Measurements from ENCODE around the gene SRSF7. TPM values are rescaled to one million over a fixed set of nuclear protein-coding genes. Genes with fewer than 3 reads are reported as not detected.

SRSF7 gene
- total RNA-seq, 2 donors from 2014 or later = 238 to 389 TPM

DNA sequence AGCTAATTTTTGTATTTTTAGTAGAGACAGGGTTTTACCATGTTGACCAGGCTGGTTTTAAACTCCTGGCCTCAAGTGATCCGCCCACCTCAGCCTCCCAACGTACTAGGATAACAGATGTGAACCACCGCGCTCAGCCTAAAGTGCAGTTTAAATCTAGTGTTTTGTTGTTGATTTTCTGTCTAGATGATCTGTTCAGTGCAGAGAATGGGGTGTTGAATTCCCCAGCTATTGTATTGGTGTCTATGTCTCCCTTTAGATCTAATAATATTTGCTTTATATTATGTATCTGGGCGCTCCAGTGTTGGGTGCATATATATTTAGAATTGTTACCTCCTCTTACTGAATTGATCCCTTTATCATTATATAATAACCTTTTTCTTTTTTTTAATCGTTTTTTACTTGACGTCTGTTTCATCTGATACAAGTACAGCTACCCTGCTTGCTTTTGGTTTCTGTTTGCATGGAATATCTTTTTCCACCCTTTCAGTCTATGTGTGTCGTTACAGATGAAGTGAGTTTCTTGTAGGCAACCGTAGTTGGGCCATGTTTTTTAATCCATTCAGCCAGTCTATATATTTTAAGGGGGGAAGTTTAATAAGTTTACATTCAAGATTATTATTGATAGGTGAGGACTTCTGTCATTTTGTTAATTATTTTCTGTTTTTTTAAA is 50.9 kb downstream of the SRSF7 start:
- Mint-ChIP-seq H3K36me3 (peaks cover 4% of the 10 kb centered on the region), H3K4me3 (peak overlapping the region; percentile 66), H3K27me3 (no peaks in the 10 kb centered on the region), H3K27ac (peak overlapping the region; percentile 50 to 53), H3K9me3 (no peaks in the 10 kb centered on the region), H3K4me1 (ENCODE audit: low read depth in 2 of 2) (peaks cover 23 to 26% of the 10 kb centered on the region in 2 donors)
- DNase-seq (ENCODE audit: low spot score) (no peak), ATAC-seq (no peak)

- Mint-ChIP-seq H3K36me3 (peaks cover 4% of the 10 kb centered on the region), H3K4me1 (ENCODE audit: low read depth in 2 of 2) (peaks cover 23 to 31% of the 10 kb centered on the region in 2 donors), H3K4me3 (no peak overlapping the region), H3K27ac (no peak overlapping the region), H3K9me3 (no peaks in the 10 kb centered on the region), H3K27me3 (no peaks in the 10 kb centered on the region)
- DNase-seq (ENCODE audit: low spot score) (no peak), ATAC-seq (no peak)
Measured at GRCh38 chr2:38698467-38699003, 52.6 kb downstream of the SRSF7 start.

- DNase-seq (ENCODE audit: low spot score) = no peak
Measured at GRCh38 chr2:38697116-38697840, 53.9 kb downstream of the SRSF7 start.

More at GRCh38 chr2:38697116-38697840, 53.9 kb downstream of the SRSF7 start:
- Mint-ChIP-seq H3K27ac (peak overlapping the region; percentile 63 to 87), H3K4me3 (peak overlapping the region; percentile 51), H3K36me3 (peaks cover 4% of the 10 kb centered on the region), H3K9me3 (no peaks in the 10 kb centered on the region), H3K27me3 (no peaks in the 10 kb centered on the region), H3K4me1 (ENCODE audit: low read depth in 2 of 2) (peaks cover 25 to 34% of the 10 kb centered on the region in 2 donors)
- peak; percentile 71 to 73 for ATAC-seq

Other genes starting within 250 kb of the SRSF7 start
- 10 to 100 TPM; 54.5 to 88.4 TPM for gene HNRNPLL, start 148.4 kb downstream of the SRSF7 start, total RNA-seq
- 10 to 100 TPM; 19.9 to 50.0 TPM for gene GALM, start 85.2 kb downstream of the SRSF7 start, total RNA-seq
- 10 to 100 TPM; 16.4 to 23.1 TPM for gene GEMIN6, start 26.8 kb upstream of the SRSF7 start, total RNA-seq
- 10 to 100 TPM; 17.5 to 37.7 TPM for gene DHX57, start 124.6 kb upstream of the SRSF7 start, total RNA-seq
- 1 to 10 TPM; 6.4 to 6.9 TPM for gene MORN2, start 124.6 kb upstream of the SRSF7 start, total RNA-seq
- gene ARHGEF33, start 138.5 kb upstream of the SRSF7 start, total RNA-seq = under 1 TPM in 1 of 2 donors, not detected in 1; 0.28 TPM

Measured in natural killer cell treated with Interleukin-12 subunit alpha and Interleukin-12 subunit beta and Interleukin-15 and Interleukin-18, amount 100 ng/mL, for 72 hours (primary cell).